ENCODE results near the gene BPIFB3. TPM values are rescaled to one million over a fixed set of nuclear protein-coding genes. Genes with fewer than 3 reads are reported as not detected.

Gene BPIFB3
- total and polyA plus RNA-seq, 2 donors from 2014 or later: not detected

DNA sequence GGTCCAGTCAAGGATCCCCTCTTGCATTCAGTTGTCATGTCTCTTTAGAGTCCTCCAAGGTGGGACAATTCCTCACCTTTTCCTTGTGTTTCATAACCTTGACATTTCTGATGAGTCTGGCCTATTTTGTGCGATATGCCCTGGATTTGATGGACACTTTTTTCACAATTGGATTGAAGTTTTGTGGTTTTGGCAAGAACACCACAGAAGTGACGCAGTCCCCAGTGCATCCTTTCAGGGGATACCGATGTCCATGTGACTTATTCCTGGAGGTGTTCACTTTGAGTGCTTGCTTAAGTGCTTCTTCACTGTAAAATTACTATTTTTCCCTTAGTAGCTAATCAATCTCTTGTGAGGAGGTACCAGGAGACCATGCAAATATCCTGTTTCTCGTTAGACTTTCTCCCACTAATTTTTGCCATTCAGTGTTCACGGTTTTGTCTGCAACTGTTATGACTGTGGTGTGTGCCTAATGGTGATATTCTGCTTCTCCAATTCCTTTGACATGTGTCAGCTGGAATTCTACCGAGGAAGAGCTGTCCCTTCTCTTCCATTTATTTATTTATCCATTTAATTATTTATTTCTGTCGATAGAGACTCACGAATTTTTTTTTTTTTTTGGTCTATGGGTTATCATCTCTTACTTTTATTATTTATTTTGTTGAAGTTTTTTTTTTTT is 56.6 kb downstream of the BPIFB3 start:
- H3K27ac ChIP-seq (ENCODE audit: low read depth in 2 of 2, low read length in 2 of 2): no peak overlapping the region
- DNase-seq: no peak

DNA sequence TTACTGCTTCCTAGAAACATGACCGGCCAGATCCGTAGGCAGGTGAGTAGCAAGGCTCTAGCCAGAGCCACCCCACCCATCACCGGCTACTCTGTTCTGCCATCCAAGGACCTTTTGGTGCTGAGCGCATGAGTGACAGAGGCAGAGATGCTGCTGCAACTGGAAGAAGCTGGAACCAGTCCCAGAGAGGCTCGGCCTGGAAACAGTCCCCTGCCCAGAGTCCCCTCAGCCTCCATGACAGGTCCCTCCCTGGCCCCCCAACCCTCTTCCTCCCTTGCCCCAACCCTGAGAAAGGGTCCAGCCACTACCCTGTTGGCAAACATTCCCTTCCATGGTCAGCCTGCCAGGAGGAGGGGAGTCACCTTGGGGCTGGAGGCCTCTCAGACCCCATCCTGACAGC is 57.6 kb downstream of the BPIFB3 start:
- TF ChIP-seq, protein P1, sequence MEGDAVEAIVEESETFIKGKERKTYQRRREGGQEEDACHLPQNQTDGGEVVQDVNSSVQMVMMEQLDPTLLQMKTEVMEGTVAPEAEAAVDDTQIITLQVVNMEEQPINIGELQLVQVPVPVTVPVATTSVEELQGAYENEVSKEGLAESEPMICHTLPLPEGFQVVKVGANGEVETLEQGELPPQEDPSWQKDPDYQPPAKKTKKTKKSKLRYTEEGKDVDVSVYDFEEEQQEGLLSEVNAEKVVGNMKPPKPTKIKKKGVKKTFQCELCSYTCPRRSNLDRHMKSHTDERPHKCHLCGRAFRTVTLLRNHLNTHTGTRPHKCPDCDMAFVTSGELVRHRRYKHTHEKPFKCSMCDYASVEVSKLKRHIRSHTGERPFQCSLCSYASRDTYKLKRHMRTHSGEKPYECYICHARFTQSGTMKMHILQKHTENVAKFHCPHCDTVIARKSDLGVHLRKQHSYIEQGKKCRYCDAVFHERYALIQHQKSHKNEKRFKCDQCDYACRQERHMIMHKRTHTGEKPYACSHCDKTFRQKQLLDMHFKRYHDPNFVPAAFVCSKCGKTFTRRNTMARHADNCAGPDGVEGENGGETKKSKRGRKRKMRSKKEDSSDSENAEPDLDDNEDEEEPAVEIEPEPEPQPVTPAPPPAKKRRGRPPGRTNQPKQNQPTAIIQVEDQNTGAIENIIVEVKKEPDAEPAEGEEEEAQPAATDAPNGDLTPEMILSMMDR (IDR thresholded peaks at IDR 0.05; ENCODE audit: borderline replicate concordance, extremely low read depth, insufficient read depth): no peak
- no peaks in the 10 kb centered on the region for H3K27me3 ChIP-seq (ENCODE audit: control insufficient read depth, insufficient read depth, low read length)
- no peak for DNase-seq
- no peak for FAIRE-seq
- H3K9me3 ChIP-seq (ENCODE audit: control insufficient read depth in 2 of 3, insufficient read depth in 1 of 3, low read length in 3 of 3): no peaks in the 10 kb centered on the region
- H3K27ac ChIP-seq (ENCODE audit: low read depth in 2 of 2, low read length in 2 of 2): no peak overlapping the region
- H3K9ac ChIP-seq (ENCODE audit: low read length in 3 of 3): no peak overlapping the region
- no peaks in the 10 kb centered on the region for H3K4me1 ChIP-seq (ENCODE audit: control insufficient read depth in 2 of 3, insufficient read depth in 2 of 3, low read depth in 1 of 3, low read length in 3 of 3)
- H3K36me3 ChIP-seq (ENCODE audit: control insufficient read depth in 2 of 3, insufficient read depth in 3 of 3, low read length in 3 of 3): no peaks in the 10 kb centered on the region
- intact Hi-C loops (cut with DNase I): no loop called here
- H3K4me3 ChIP-seq (ENCODE audit: low read length in 3 of 3): no peak overlapping the region

More for the DNA sequence above, 56.6 kb downstream of the BPIFB3 start:
- H3K27me3 ChIP-seq (ENCODE audit: control insufficient read depth, insufficient read depth, low read length): no peaks in the 10 kb centered on the region
- no peak for FAIRE-seq
- no peaks in the 10 kb centered on the region for H3K9me3 ChIP-seq (ENCODE audit: control insufficient read depth in 2 of 3, insufficient read depth in 1 of 3, low read length in 3 of 3)
- H3K4me1 ChIP-seq (ENCODE audit: control insufficient read depth in 2 of 3, insufficient read depth in 2 of 3, low read depth in 1 of 3, low read length in 3 of 3): no peaks in the 10 kb centered on the region
- H3K36me3 ChIP-seq (ENCODE audit: control insufficient read depth in 2 of 3, insufficient read depth in 3 of 3, low read length in 3 of 3): no peaks in the 10 kb centered on the region
- H3K9ac ChIP-seq (ENCODE audit: low read length in 3 of 3): no peak overlapping the region
- H3K4me3 ChIP-seq (ENCODE audit: low read length in 3 of 3): no peak overlapping the region
- TF ChIP-seq, protein P1 (IDR thresholded peaks at IDR 0.05; ENCODE audit: borderline replicate concordance, extremely low read depth, insufficient read depth): no peak
- intact Hi-C loops (cut with DNase I): no loop called here

DNA sequence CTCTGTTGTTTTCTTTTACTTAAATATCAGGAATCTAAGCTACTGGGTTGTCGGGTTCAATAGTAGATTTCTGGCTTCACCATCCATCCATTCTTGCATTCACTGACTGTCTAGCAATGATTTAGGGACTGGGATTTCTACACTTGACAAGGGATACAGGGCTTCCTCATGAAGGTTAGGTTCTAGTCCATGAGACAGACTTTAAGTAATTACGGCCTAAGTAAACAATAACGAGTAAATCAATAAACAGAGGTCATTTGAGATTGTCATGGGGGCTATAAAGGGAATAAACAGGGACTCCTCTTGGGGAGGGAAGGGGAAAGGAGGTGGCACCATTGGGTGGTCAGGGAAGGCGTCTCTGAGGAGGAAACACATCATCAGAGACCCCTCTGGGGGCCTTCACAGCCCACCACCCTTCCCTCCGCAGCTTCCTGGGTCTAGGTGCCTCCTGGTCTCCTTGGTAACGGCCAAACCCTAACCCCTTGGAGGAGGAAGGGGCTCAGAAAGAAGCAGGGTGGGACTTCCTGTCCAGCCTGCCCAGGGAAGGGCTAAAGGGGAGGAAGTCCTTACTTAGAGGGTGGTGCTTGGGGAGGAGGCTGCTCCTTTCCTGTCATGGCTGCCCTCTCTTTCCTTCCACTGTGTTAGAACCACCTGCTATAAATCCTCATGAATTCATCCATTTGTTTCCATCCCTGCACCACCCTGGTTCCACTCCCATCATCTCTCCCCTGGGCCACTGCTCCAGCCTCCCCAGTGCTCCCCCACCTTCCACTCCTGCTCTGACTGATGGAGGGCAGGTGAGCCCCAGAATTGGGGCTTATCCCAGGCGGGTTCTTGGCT is 59.1 kb downstream of the BPIFB3 start:
- no peaks in the 10 kb centered on the region for H3K27me3 ChIP-seq (ENCODE audit: control insufficient read depth, insufficient read depth, low read length)
- H3K4me1 ChIP-seq (ENCODE audit: control insufficient read depth in 2 of 3, insufficient read depth in 2 of 3, low read depth in 1 of 3, low read length in 3 of 3): no peaks in the 10 kb centered on the region
- intact Hi-C loops (cut with DNase I): no loop called here
- H3K9me3 ChIP-seq (ENCODE audit: control insufficient read depth in 2 of 3, insufficient read depth in 1 of 3, low read length in 3 of 3): no peaks in the 10 kb centered on the region
- TF ChIP-seq, protein P1 (IDR thresholded peaks at IDR 0.05; ENCODE audit: borderline replicate concordance, extremely low read depth, insufficient read depth): no peak
- H3K9ac ChIP-seq (ENCODE audit: low read length in 3 of 3): no peak overlapping the region
- no peak for FAIRE-seq
- DNase-seq: no peak
- H3K4me3 ChIP-seq (ENCODE audit: low read length in 3 of 3): no peak overlapping the region
- H3K27ac ChIP-seq (ENCODE audit: low read depth in 2 of 2, low read length in 2 of 2): no peak overlapping the region
- no peaks in the 10 kb centered on the region for H3K36me3 ChIP-seq (ENCODE audit: control insufficient read depth in 2 of 3, insufficient read depth in 3 of 3, low read length in 3 of 3)
